ENCODE data around the gene MBNL1.

Gene MBNL1

DNA sequence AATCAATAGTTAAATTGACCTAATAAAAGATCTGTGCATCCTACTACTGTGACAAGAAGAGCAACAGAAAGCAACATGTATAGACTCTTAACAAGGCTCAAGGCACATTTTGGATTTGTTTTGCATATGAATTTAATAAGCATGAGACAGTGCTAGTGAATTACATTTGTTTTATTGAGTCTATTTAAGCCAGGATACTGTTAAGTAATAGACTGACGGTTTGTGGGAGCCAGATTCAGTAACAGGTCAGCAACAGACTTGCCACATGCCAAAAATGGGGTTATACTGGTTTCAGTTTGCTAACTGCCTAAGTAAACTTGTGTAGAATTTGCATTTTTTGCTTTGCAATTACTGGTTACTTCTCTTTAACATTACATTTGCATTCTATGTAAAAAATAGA, 54.0 kb downstream of the MBNL1 start:
- Histone ChIP-seq H3K9me3 (replicated peaks in 1 of 2; ENCODE audit: control insufficient read depth in 2 of 2, insufficient read depth in 1 of 2, low read depth in 1 of 2, low read length in 2 of 2) (peaks cover 0 to 14% of the 10 kb centered on the region in 2 donors), H4K91ac (ENCODE audit: low read depth, low read length, poor library complexity) (no peak overlapping the region), H3K27ac (replicated peaks; ENCODE audit: low read length) (no peak overlapping the region), H2BK120ac (ENCODE audit: low read depth, low read length) (no peak overlapping the region), H3K4me1 (ENCODE audit: control insufficient read depth in 2 of 2, insufficient read depth in 1 of 2, low read depth in 1 of 2, low read length in 2 of 2) (peaks cover 0 to 11% of the 10 kb centered on the region in 2 donors), H3K4me2 (ENCODE audit: insufficient read depth, low read length, poor library complexity, severe bottlenecking) (no peak overlapping the region), H3K79me1 (ENCODE audit: low read depth, low read length) (no peaks in the 10 kb centered on the region), H3K14ac (ENCODE audit: low read length) (no peak overlapping the region), H3K23ac (ENCODE audit: low read depth, low read length, poor library complexity) (no peak overlapping the region), H2BK15ac (ENCODE audit: low read length) (no peak overlapping the region), H3K36me3 (replicated peaks in 1 of 2; ENCODE audit: control insufficient read depth in 2 of 2, insufficient read depth in 2 of 2, low read length in 2 of 2) (no peaks in the 10 kb centered on the region), H4K8ac (ENCODE audit: low read depth, low read length) (no peak overlapping the region), H2AFZ (ENCODE audit: low read length) (no peak overlapping the region), H3K4ac (ENCODE audit: low read length) (no peak overlapping the region), H2BK5ac (ENCODE audit: low read length) (no peak overlapping the region), H3K27me3 (ENCODE audit: control insufficient read depth in 3 of 3, insufficient read depth in 3 of 3, low read depth in 1 of 3, low read length in 3 of 3) (no peaks in the 10 kb centered on the region), H3K18ac (ENCODE audit: low read length) (no peak overlapping the region), H2BK12ac (ENCODE audit: low read length) (no peak overlapping the region), H2AK5ac (ENCODE audit: low read depth, low read length) (no peak overlapping the region), H3K4me3 (ENCODE audit: low read length in 2 of 2) (no peak overlapping the region), H3K9ac (ENCODE audit: low read depth, low read length, poor library complexity) (no peak overlapping the region)
- DNase-seq (ENCODE audit: low spot score): no peak
- no CpG with 5 or more reads among the region's 1 CpG for WGBS, 2 donors (ENCODE audit: extremely low coverage in 2 of 2, insufficient read length in 2 of 2, insufficient replicate concordance in 1 of 2)

- Histone ChIP-seq H2BK12ac (ENCODE audit: low read length) (no peak overlapping the region), H3K4me1 (ENCODE audit: control insufficient read depth in 2 of 2, insufficient read depth in 1 of 2, low read depth in 1 of 2, low read length in 2 of 2) (peaks cover 0 to 6% of the 10 kb centered on the region in 2 donors), H2AK5ac (ENCODE audit: low read depth, low read length) (no peak overlapping the region), H3K9me3 (replicated peaks in 1 of 2; ENCODE audit: control insufficient read depth in 2 of 2, insufficient read depth in 1 of 2, low read depth in 1 of 2, low read length in 2 of 2) (peaks cover 0 to 14% of the 10 kb centered on the region in 2 donors), H3K18ac (ENCODE audit: low read length) (no peak overlapping the region), H3K27me3 (ENCODE audit: control insufficient read depth in 3 of 3, insufficient read depth in 3 of 3, low read depth in 1 of 3, low read length in 3 of 3) (no peaks in the 10 kb centered on the region), H3K79me1 (ENCODE audit: low read depth, low read length) (no peaks in the 10 kb centered on the region), H4K91ac (ENCODE audit: low read depth, low read length, poor library complexity) (no peak overlapping the region), H3K23ac (ENCODE audit: low read depth, low read length, poor library complexity) (no peak overlapping the region), H3K4me2 (ENCODE audit: insufficient read depth, low read length, poor library complexity, severe bottlenecking) (no peak overlapping the region), H3K4ac (ENCODE audit: low read length) (no peak overlapping the region), H2AFZ (ENCODE audit: low read length) (no peak overlapping the region), H2BK5ac (ENCODE audit: low read length) (no peak overlapping the region), H3K14ac (ENCODE audit: low read length) (no peak overlapping the region), H3K27ac (replicated peaks; ENCODE audit: low read length) (no peak overlapping the region), H2BK120ac (ENCODE audit: low read depth, low read length) (no peak overlapping the region), H2BK15ac (ENCODE audit: low read length) (no peak overlapping the region), H3K9ac (ENCODE audit: low read depth, low read length, poor library complexity) (no peak overlapping the region), H3K36me3 (replicated peaks in 1 of 2; ENCODE audit: control insufficient read depth in 2 of 2, insufficient read depth in 2 of 2, low read length in 2 of 2) (no peaks in the 10 kb centered on the region), H4K8ac (ENCODE audit: low read depth, low read length) (no peak overlapping the region), H3K4me3 (ENCODE audit: low read length in 2 of 2) (no peak overlapping the region)
- no peak for DNase-seq (ENCODE audit: low spot score)
- no CpG with 5 or more reads among the region's 4 CpGs for WGBS, 2 donors (ENCODE audit: extremely low coverage in 2 of 2, insufficient read length in 2 of 2, insufficient replicate concordance in 1 of 2)
Measured at GRCh38 chr3:152323834-152324233, 55.1 kb downstream of the MBNL1 start.

DNA sequence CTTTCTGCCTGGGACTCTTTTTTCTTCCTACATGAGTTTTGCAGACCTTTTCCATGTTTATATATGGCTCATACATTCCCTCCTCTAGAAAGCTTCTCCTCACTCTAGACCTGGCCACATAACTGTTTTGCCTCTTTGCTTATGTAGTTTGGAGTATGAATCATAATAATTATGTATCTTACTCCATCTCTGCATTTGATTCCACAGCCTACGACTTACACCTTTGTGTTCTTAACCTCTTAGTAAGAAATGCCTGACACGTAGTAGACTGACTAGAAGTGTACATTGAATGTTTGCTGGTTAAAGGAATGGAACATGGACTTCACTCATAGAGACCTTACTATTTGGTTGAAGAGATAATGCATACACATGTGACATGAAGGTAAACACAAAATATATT, 56.4 kb downstream of the MBNL1 start:
- DNase-seq (ENCODE audit: low spot score): no peak
- whole genome bisulfite sequencing, 2 donors (ENCODE audit: extremely low coverage in 2 of 2, insufficient read length in 2 of 2, insufficient replicate concordance in 1 of 2): no CpG with 5 or more reads among the region's 2 CpGs
- H3K9me3 ChIP-seq (replicated peaks in 1 of 2; ENCODE audit: control insufficient read depth in 2 of 2, insufficient read depth in 1 of 2, low read depth in 1 of 2, low read length in 2 of 2): peaks cover 0 to 14% of the 10 kb centered on the region in 2 donors
- H4K8ac ChIP-seq (ENCODE audit: low read depth, low read length): no peak overlapping the region
- no peak overlapping the region for H4K91ac ChIP-seq (ENCODE audit: low read depth, low read length, poor library complexity)
- no peak overlapping the region for H2BK120ac ChIP-seq (ENCODE audit: low read depth, low read length)
- no peak overlapping the region for H3K9ac ChIP-seq (ENCODE audit: low read depth, low read length, poor library complexity)
- H3K23ac ChIP-seq (ENCODE audit: low read depth, low read length, poor library complexity): no peak overlapping the region
- H3K36me3 ChIP-seq (replicated peaks in 1 of 2; ENCODE audit: control insufficient read depth in 2 of 2, insufficient read depth in 2 of 2, low read length in 2 of 2): no peaks in the 10 kb centered on the region
- H3K4me1 ChIP-seq (ENCODE audit: control insufficient read depth in 2 of 2, insufficient read depth in 1 of 2, low read depth in 1 of 2, low read length in 2 of 2): no peaks in the 10 kb centered on the region
- no peak overlapping the region for H2AK5ac ChIP-seq (ENCODE audit: low read depth, low read length)
- H2BK15ac ChIP-seq (ENCODE audit: low read length): no peak overlapping the region
- H3K14ac ChIP-seq (ENCODE audit: low read length): no peak overlapping the region
- no peak overlapping the region for H2BK12ac ChIP-seq (ENCODE audit: low read length)
- H2AFZ ChIP-seq (ENCODE audit: low read length): no peak overlapping the region
- no peaks in the 10 kb centered on the region for H3K79me1 ChIP-seq (ENCODE audit: low read depth, low read length)
- no peak overlapping the region for H3K4me2 ChIP-seq (ENCODE audit: insufficient read depth, low read length, poor library complexity, severe bottlenecking)
- H3K27me3 ChIP-seq (ENCODE audit: control insufficient read depth in 3 of 3, insufficient read depth in 3 of 3, low read depth in 1 of 3, low read length in 3 of 3): no peaks in the 10 kb centered on the region
- H3K18ac ChIP-seq (ENCODE audit: low read length): no peak overlapping the region
- no peak overlapping the region for H3K27ac ChIP-seq (replicated peaks; ENCODE audit: low read length)
- H3K4ac ChIP-seq (ENCODE audit: low read length): no peak overlapping the region
- no peak overlapping the region for H2BK5ac ChIP-seq (ENCODE audit: low read length)
- no peak overlapping the region for H3K4me3 ChIP-seq (ENCODE audit: low read length in 2 of 2)

GRCh38 chr3:152327203-152327602, 58.5 kb downstream of the MBNL1 start:
- H3K27ac ChIP-seq (replicated peaks; ENCODE audit: low read length): no peak overlapping the region
- no peak overlapping the region for H3K4ac ChIP-seq (ENCODE audit: low read length)
- peaks cover 0 to 14% of the 10 kb centered on the region in 2 donors for H3K9me3 ChIP-seq (replicated peaks in 1 of 2; ENCODE audit: control insufficient read depth in 2 of 2, insufficient read depth in 1 of 2, low read depth in 1 of 2, low read length in 2 of 2)
- H3K14ac ChIP-seq (ENCODE audit: low read length): no peak overlapping the region
- H2BK15ac ChIP-seq (ENCODE audit: low read length): no peak overlapping the region
- no peak overlapping the region for H3K23ac ChIP-seq (ENCODE audit: low read depth, low read length, poor library complexity)
- no CpG with 5 or more reads among the region's 2 CpGs for WGBS, 2 donors (ENCODE audit: extremely low coverage in 2 of 2, insufficient read length in 2 of 2, insufficient replicate concordance in 1 of 2)
- no peak overlapping the region for H2AK5ac ChIP-seq (ENCODE audit: low read depth, low read length)
- DNase-seq (ENCODE audit: low spot score): no peak
- H3K9ac ChIP-seq (ENCODE audit: low read depth, low read length, poor library complexity): no peak overlapping the region
- no peak overlapping the region for H2BK120ac ChIP-seq (ENCODE audit: low read depth, low read length)
- no peaks in the 10 kb centered on the region for H3K36me3 ChIP-seq (replicated peaks in 1 of 2; ENCODE audit: control insufficient read depth in 2 of 2, insufficient read depth in 2 of 2, low read length in 2 of 2)
- no peak overlapping the region for H2BK5ac ChIP-seq (ENCODE audit: low read length)
- no peak overlapping the region for H3K4me2 ChIP-seq (ENCODE audit: insufficient read depth, low read length, poor library complexity, severe bottlenecking)
- no peak overlapping the region for H3K18ac ChIP-seq (ENCODE audit: low read length)
- no peaks in the 10 kb centered on the region for H3K4me1 ChIP-seq (ENCODE audit: control insufficient read depth in 2 of 2, insufficient read depth in 1 of 2, low read depth in 1 of 2, low read length in 2 of 2)
- no peak overlapping the region for H4K91ac ChIP-seq (ENCODE audit: low read depth, low read length, poor library complexity)
- H3K79me1 ChIP-seq (ENCODE audit: low read depth, low read length): no peaks in the 10 kb centered on the region
- no peak overlapping the region for H4K8ac ChIP-seq (ENCODE audit: low read depth, low read length)
- no peaks in the 10 kb centered on the region for H3K27me3 ChIP-seq (ENCODE audit: control insufficient read depth in 3 of 3, insufficient read depth in 3 of 3, low read depth in 1 of 3, low read length in 3 of 3)
- no peak overlapping the region for H2AFZ ChIP-seq (ENCODE audit: low read length)
- H3K4me3 ChIP-seq (ENCODE audit: low read length in 2 of 2): no peak overlapping the region
- no peak overlapping the region for H2BK12ac ChIP-seq (ENCODE audit: low read length)

All from neuronal stem cell (in vitro differentiated cells).